ENCODE data around the gene SERINC2.

- TF ChIP-seq CTCF (optimal IDR thresholded peaks at IDR 0.05 in 1 of 3, IDR thresholded peaks at IDR 0.05 in 1 of 3, conservative IDR thresholded peaks at IDR 0.05 in 1 of 3; ENCODE audit: extremely low read depth in 1 of 3, insufficient read depth in 2 of 3, low read length in 3 of 3) (no peak), EZH2 (IDR thresholded peaks at IDR 0.05; ENCODE audit: low read length) (no peak)
Observed at GRCh38 chr1:31407029-31407626, 5.9 kb upstream of the SERINC2 start.
